ENCODE data around the gene TMEM151A.

DNA sequence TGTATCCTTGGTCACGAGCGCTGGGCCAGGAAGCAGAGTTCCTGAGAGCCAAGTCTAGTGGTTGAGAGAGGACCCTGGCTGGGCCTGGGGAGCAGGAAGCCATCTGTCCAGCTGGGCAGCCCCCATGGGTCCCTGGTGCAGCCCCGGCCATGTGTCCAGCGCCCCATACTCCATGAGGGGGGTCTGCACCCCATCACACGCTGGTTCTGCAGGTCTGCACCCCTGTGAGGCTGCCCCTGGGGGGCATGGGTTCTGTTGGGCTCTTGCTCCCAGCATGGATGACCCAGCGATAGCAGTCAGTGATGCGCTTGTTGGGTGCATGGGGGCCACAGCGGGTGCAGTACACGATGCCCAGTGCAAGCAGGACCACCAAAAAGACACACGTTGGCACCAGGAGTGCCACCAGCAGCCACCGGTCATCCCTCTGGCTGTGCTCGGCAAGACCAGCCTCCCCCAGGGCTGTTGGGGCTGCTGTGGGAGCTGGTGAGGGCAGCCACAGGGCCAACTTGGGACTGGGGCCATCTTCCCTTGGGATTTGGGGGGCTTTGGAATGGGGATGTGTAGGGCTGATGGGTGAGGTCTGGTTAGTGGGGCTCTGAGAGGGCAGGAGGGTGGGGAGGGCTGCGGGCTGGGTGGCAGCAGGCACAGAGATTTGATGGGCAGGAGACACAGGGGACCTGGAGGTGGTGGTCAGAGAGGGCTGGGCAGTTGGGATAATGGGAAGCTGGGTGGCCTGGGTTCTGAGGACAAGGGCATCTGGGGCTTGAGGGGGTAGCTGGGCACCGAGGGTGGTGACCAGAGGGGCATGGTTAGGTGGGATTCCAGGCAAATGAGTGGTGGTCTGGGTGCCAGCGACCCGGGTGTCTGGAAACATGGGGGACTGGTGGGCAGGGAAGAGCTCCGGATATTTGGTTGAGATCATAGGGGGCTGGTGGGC is 23.1 kb downstream of the TMEM151A start:
- TF ChIP-seq, protein P1, sequence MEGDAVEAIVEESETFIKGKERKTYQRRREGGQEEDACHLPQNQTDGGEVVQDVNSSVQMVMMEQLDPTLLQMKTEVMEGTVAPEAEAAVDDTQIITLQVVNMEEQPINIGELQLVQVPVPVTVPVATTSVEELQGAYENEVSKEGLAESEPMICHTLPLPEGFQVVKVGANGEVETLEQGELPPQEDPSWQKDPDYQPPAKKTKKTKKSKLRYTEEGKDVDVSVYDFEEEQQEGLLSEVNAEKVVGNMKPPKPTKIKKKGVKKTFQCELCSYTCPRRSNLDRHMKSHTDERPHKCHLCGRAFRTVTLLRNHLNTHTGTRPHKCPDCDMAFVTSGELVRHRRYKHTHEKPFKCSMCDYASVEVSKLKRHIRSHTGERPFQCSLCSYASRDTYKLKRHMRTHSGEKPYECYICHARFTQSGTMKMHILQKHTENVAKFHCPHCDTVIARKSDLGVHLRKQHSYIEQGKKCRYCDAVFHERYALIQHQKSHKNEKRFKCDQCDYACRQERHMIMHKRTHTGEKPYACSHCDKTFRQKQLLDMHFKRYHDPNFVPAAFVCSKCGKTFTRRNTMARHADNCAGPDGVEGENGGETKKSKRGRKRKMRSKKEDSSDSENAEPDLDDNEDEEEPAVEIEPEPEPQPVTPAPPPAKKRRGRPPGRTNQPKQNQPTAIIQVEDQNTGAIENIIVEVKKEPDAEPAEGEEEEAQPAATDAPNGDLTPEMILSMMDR (IDR thresholded peaks at IDR 0.05) = no peak
- TF ChIP-seq POLR2AphosphoS5 (IDR thresholded peaks at IDR 0.05) (no peak), POLR2A (IDR thresholded peaks at IDR 0.05) (no peak)
